Amniotic epithelial cell (primary cell): Measurements from ENCODE around the gene RIPK1.
"Not testable (repeated sequence)": the region's sequence is repeated elsewhere in the genome, so short reads cannot be mapped to it uniquely, and the experiment has no call there.

Source experiments
- DNase-seq: peaks from one replicate; pipeline ENCODE4 v3.0.0-alpha.2; 2010; ENCODE audit warnings: low read depth

The RIPK1 gene

DNA sequence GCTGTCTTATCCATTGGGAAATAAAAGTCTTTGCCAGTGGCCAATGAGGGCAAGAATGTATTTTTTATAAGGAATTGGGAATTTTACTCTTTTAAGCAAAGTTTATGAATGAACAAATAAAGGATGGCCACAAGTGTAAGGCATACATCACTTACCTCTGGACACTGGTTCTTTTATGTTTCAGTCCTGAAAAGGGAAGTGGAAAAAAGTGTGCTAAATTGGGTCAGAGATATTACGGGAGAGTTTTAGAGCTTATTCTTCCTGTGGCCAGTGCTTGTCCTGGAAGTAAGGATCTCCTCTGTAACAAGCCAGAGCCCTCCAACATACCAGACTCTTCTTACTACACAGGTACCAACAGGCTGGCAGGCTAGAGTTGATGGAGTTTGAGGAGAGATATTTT lies 22.5 kb upstream of the RIPK1 start:
- DNase-seq = no peak

DNA sequence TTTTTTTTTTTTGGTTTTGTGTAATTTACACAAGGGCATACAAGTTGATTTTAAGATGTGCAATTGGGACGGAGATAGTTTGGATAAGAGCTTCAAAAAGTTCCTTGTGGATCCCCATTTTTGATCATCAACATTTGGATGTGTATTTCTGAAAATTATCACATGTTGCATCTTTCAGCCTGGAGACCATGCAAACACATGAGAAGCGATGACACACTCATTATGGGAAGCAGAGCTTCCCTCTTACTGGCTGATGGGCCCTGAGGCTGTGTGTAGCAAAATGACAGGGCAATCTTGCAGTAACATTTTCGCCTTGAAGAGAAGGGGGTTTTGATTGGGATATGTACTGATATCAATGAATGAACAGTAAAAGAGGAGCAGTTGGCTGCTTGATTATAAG lies 22.0 kb upstream of the RIPK1 start:
- DNase-seq = no peak

DNA sequence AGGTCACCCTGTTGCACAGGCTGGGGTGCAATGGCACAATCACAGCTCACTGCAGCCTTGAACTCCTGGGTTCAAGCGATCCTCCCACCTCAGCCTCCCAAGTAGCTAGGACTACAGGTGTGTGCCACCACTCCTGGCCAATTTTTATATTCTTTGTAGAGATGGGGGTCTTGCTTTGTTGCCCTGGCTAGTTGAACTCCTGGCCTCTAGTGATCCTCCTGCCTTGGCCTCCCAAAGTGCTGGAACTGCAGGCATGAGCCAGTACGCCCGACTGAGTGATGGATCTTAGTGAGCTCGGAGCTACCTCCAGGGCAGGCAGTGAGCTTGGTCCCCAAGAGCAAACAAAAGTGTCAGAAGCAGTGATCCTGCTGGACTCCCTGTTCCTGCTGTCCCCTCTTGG lies 20.3 kb upstream of the RIPK1 start:
- DNase-seq = not testable (repeated sequence)

- no peak for DNase-seq
These were observed 15.6 kb upstream of the RIPK1 start for GRCh38 chr6:3052481-3053230.

- no peak for DNase-seq
These were observed 15.1 kb upstream of the RIPK1 start for GRCh38 chr6:3053231-3053508.

GRCh38 chr6:3054229-3055157 lies 13.8 kb upstream of the RIPK1 start:
- peak; percentile 38 for DNase-seq

- not testable (repeated sequence) for DNase-seq
These were observed 13.2 kb upstream of the RIPK1 start for GRCh38 chr6:3055158-3055499.

DNA sequence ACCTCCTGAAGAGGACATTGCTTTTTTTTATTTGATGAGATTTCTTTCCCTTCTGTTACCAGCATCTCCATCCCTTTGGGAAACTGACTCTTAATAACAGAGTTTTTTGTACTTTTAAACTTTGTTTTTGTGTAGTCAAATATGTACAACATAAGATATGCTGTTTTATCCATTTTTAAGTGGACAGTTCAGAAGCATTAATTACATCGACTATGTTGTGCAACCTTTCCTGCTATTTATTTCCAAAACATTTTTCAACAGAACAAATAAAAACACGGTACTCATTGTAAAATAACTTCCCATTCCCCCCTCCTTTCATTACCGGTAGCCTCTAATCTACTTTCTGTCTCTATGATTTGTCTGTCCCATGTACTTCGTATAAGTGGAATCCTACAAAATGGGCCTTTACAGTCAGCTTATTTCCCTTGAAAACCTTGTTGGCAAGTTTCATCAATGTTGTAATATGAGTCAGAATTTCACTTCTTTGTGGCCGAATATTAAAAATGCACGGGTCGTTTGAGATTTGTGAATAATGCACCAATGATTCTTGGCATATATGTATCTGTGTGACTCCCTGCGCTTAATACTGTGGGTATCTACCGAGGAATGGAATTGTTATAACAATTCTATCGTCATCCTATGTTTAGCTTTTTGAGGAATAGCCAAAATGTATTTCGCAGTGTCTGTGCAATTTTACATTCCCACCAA lies 11.1 kb upstream of the RIPK1 start:
- DNase-seq = no peak

GRCh38 chr6:3058957-3059356 lies 9.3 kb upstream of the RIPK1 start:
- no peak for DNase-seq

DNA sequence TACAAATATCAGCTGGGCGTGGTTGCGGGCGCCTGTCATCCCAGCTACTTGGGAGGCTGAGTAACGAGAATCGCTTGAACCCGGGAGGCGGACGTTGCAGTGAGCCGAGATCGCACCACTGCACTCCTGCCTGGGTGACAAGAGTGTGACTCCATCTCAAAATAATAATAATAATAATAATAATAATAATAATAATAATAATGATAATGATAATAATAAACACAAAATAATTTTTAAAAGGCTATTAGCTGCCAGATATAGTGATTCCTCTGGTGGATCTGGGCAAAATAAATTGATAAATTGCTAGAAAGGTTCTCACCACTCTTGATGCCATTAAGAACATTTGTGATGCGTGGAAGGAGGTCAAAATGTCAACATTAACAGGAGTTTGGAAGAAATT lies 8.2 kb upstream of the RIPK1 start:
- not testable (repeated sequence) for DNase-seq

- DNase-seq = peak; percentile 87
These were observed 6.8 kb upstream of the RIPK1 start for GRCh38 chr6:3061501-3061941.

GRCh38 chr6:3063340-3063732 lies 5.0 kb upstream of the RIPK1 start:
- DNase-seq = not testable (repeated sequence)

DNA sequence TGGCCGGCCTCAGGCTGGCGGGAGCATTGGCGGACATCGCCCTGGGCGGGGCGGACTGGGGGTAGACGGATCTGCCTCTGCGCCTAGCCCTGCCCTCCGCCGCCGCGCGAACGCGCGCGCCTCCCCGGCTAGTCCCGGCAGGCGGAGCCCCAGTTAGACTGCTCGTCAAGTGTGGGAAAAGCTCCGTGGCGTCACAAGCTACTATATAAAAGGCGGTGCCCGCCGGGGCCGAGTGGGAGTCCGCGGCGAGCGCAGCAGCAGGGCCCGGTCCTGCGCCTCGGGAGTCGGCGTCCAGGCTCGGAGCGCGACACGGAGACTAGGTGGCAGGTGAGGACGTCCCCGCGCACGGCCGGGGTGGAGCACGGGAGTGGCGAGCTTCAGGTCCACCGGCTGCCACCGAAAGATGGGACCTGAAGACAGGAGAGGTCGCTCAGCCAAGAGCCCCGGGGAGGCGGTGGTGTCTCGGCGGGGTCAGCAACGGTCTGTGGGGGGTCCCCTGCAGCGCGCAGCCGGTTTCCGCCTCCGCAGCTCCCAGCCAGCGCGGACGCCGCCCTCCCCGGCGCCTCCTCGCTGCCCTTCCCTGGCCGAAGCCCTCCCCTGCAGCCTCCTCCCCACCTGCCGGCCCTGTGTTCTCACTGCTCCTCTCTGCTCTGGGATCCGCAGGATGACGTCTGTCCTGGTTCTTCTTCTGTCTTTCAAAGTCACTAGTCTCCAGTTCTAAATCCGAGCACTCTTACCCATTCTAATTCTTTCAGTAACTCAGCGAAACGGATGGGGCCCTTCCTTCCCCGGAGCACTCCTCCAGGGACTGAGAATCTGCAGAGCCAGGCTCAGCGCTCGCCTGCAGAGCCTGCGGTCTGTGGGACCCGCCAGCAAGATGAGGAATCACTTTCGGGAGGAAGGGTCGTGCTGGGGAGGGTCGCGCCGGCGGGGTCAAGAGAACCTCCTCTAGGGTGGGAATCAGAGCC lies 4.3 kb upstream of the RIPK1 start:
- DNase-seq = peak; percentile 85

GRCh38 chr6:3071568-3071967 lies 3.3 kb downstream of the RIPK1 start:
- no peak for DNase-seq

GRCh38 chr6:3072798-3073197 lies 4.5 kb downstream of the RIPK1 start:
- no peak for DNase-seq

DNA sequence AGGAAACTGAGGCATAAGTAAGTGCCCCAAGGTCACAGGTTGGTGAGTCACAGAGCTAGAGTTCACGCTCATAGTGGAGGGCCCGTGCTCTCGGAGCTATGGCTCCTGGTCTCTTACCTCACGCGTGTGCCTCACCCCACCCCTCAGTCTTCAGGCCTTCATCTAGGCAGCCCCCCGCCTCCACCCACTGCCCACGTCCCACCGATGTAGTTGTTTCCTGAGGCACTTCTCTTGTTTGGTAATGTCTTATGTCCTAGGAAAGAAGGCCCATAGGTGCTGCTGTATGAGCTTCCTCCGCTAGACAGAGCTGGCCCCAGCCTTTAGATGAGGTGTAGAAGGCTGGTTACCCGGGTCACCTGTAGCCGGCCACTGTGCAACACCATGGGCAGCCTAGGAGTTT lies 5.1 kb downstream of the RIPK1 start:
- no peak for DNase-seq

DNA sequence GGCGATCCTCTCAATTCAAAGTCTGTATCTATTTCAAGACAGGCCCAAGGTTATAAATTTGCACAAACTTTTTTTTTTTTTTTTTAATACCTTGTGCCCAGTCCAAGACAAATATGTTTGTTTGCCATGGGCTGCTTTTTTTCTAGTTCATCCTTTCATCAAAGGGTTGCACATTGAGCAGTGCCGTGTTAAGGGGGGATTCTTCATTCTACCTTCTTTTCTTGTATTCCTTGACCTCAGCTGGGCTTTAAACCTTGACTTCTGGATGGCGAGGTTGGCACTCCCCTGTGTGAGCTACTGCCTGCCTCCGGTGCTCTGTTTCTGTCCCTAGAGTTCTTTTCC lies 7.4 kb downstream of the RIPK1 start:
- DNase-seq = no peak

DNA sequence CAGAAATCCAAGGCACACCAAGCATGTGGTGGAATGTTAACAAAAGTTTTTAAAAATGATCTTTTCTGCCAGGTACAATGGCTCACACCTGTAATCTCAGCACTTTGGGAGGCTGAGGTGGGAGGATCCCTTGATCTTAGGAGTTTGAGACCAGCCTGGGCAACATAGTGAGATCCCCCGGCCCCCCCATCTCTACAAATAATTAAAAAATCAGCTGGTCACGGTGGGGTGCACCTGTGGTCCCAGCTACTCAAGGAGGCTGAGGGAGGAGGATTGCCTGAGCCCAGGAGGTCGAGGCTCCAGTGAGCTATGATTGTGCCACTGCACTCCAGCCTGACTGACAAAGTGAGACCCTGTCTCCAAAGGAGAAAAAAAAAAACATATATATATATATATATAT lies 8.0 kb downstream of the RIPK1 start:
- no peak for DNase-seq

DNA sequence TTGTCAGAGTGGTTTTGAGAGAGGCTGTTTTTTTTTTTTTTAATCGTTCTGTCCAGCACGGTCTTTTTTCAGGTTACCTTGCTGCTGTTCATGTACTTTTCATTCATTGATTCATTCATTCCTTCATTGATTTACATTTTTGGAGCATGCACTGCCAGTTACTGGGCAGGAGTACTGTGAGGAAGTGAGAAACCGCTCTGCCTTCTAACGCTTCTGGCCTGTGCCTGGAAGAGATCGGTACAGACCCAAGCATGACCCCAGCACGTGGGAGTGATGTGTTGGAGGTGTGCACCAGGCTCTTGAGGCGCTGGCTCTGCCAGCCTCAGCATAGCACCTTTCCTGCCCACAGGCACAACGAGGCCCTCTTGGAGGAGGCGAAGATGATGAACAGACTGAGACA lies 9.1 kb downstream of the RIPK1 start:
- DNase-seq = peak; percentile 20

DNA sequence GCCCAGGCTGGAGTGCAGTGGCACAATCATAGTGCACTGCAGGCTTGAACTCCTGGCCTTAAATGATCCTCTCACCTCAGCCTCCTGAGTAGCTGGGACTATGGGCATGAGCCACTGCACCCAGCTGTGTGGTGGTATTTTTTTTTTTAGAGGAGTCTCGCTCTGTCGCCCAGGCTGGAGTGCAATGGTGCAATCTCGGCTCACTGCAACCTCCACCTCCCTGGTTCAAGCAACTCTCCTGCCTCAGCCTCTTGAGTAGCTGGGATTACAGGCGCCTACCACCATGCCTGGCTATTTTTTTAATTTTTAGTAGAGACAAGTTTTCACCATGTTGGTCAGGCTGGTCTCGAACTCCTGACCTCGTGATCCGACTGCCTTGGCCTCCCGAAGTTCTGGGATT lies 10.7 kb downstream of the RIPK1 start:
- DNase-seq = not testable (repeated sequence)

DNA sequence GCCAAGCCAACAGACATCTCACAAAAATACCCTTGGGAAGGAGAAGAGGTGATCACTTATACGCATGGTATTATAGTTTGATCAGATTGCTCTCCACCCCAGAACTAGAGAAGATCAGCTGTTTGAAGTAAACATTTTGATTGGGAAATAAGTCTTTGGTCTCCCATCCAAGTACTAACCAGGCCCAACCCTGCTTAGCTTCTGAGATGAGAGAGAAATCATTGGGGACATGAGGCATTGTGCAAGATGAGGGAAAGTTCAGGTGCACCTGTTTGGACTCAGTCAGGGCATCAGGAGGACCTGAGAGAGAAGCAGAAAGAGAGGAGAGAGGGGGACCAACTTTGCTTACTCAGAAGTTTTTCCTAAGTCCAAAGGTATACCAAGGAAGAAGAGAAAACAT lies 11.4 kb downstream of the RIPK1 start:
- DNase-seq = no peak

GRCh38 chr6:3081960-3082359 lies 13.7 kb downstream of the RIPK1 start:
- no peak for DNase-seq
